ENCODE results near the gene CYRIA.
A peak's percentile ranks its signal among the peaks of the same experiment; 100 is the strongest.

Gene CYRIA

GRCh38 chr2:16661526-16661925 lies 4.1 kb downstream of the CYRIA start:
- Histone ChIP-seq H3K79me2 (ENCODE audit: insufficient read depth, low read length) (peaks cover 4% of the 10 kb centered on the region; the same call in 1 of the 2 replicates), H2AFZ (ENCODE audit: low read length) (no peak overlapping the region), H3K4me1 (ENCODE audit: insufficient read depth, low read length, severe bottlenecking) (peaks cover 91% of the 10 kb centered on the region), H3K9me2 (ENCODE audit: low read depth, low read length) (no peaks in the 10 kb centered on the region), H3F3A (ENCODE audit: insufficient read depth, low read length) (no peaks in the 10 kb centered on the region), H3K9me3 (ENCODE audit: low read length) (no peaks in the 10 kb centered on the region), H3K27me3 (ENCODE audit: insufficient read depth, low read length) (no peaks in the 10 kb centered on the region), H3K27ac (ENCODE audit: low read depth, low read length, poor library complexity, severe bottlenecking) (no peak overlapping the region), H4K20me1 (ENCODE audit: insufficient read depth, low read length) (no peaks in the 10 kb centered on the region), H3K4me2 (ENCODE audit: low read length) (peak overlapping the region; percentile 72; the same call in 1 of the 2 replicates), H3K9ac (ENCODE audit: low read length) (no peak overlapping the region), H3K4me3 (ENCODE audit: low read depth, low read length, poor library complexity, severe bottlenecking) (no peak overlapping the region), H3K36me3 (ENCODE audit: insufficient read depth, low read length) (no peaks in the 10 kb centered on the region)
- TF ChIP-seq, protein P1, sequence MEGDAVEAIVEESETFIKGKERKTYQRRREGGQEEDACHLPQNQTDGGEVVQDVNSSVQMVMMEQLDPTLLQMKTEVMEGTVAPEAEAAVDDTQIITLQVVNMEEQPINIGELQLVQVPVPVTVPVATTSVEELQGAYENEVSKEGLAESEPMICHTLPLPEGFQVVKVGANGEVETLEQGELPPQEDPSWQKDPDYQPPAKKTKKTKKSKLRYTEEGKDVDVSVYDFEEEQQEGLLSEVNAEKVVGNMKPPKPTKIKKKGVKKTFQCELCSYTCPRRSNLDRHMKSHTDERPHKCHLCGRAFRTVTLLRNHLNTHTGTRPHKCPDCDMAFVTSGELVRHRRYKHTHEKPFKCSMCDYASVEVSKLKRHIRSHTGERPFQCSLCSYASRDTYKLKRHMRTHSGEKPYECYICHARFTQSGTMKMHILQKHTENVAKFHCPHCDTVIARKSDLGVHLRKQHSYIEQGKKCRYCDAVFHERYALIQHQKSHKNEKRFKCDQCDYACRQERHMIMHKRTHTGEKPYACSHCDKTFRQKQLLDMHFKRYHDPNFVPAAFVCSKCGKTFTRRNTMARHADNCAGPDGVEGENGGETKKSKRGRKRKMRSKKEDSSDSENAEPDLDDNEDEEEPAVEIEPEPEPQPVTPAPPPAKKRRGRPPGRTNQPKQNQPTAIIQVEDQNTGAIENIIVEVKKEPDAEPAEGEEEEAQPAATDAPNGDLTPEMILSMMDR (IDR thresholded peaks at IDR 0.05; ENCODE audit: low read length), result no peak
- no peak for TF ChIP-seq EZH2 (IDR thresholded peaks at IDR 0.05; ENCODE audit: borderline replicate concordance, low read length)

DNA sequence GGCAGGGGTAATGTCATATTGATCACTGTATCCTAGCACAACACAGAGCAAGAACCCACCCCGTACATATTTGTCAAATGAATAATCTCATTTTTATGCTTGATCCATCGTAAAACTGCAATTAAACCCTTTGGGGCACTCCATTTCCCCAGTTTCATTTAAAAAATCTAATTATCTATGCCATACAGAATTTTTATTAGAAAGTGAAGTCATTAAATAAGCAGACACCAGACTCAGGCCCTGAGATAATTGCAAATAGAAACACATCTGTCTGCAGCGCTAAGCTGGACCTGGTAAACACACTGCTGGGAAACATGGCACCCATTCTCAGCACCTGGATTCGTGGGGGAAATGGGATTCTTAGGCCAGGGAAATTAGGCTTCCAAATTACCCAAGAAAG lies 5.1 kb downstream of the CYRIA start:
- Histone ChIP-seq H3K4me1 (ENCODE audit: insufficient read depth, low read length, severe bottlenecking) (peaks cover 93% of the 10 kb centered on the region), H3K27ac (ENCODE audit: low read depth, low read length, poor library complexity, severe bottlenecking) (no peak overlapping the region), H3K9me2 (ENCODE audit: low read depth, low read length) (no peaks in the 10 kb centered on the region), H3K36me3 (ENCODE audit: insufficient read depth, low read length) (no peaks in the 10 kb centered on the region), H4K20me1 (ENCODE audit: insufficient read depth, low read length) (no peaks in the 10 kb centered on the region), H3K79me2 (ENCODE audit: insufficient read depth, low read length) (peaks cover 4% of the 10 kb centered on the region; the same call in 1 of the 2 replicates), H3K27me3 (ENCODE audit: insufficient read depth, low read length) (no peaks in the 10 kb centered on the region), H3K9ac (ENCODE audit: low read length) (no peak overlapping the region), H3K4me2 (ENCODE audit: low read length) (no peak overlapping the region; the same call in 1 of the 2 replicates), H2AFZ (ENCODE audit: low read length) (no peak overlapping the region), H3F3A (ENCODE audit: insufficient read depth, low read length) (no peaks in the 10 kb centered on the region), H3K9me3 (ENCODE audit: low read length) (no peaks in the 10 kb centered on the region), H3K4me3 (ENCODE audit: low read depth, low read length, poor library complexity, severe bottlenecking) (no peak overlapping the region)
- TF ChIP-seq, protein P1 (IDR thresholded peaks at IDR 0.05; ENCODE audit: low read length), result no peak
- TF ChIP-seq EZH2 (IDR thresholded peaks at IDR 0.05; ENCODE audit: borderline replicate concordance, low read length), result no peak

DNA sequence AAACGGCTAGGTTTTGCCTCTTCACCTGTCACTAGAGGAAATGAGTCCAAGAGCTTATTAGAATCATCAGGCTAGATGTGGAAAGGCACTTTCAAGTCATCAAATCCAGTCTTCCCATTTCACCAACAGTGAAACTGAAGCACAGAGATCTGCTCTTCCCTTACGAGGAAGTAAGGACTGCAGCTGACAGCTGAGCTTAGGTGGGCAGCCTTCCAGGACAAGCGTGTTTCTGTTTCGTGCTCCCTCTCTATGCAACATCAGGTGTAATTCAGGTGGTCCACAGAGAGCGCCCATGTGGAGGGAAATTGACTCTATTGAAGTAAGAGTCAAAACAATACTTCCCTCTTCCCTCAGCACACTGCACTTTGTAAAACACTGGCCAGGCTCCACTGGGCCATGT lies 5.5 kb downstream of the CYRIA start:
- H3K4me2 ChIP-seq (ENCODE audit: low read length), result no peak overlapping the region; the same call in 1 of the 2 replicates
- H2AFZ ChIP-seq (ENCODE audit: low read length), result no peak overlapping the region
- TF ChIP-seq EZH2 (IDR thresholded peaks at IDR 0.05; ENCODE audit: borderline replicate concordance, low read length), result no peak
- TF ChIP-seq, protein P1 (IDR thresholded peaks at IDR 0.05; ENCODE audit: low read length), result no peak
- no peaks in the 10 kb centered on the region for H3K27me3 ChIP-seq (ENCODE audit: insufficient read depth, low read length)
- no peak overlapping the region for H3K4me3 ChIP-seq (ENCODE audit: low read depth, low read length, poor library complexity, severe bottlenecking)
- no peaks in the 10 kb centered on the region for H3K9me2 ChIP-seq (ENCODE audit: low read depth, low read length)
- no peaks in the 10 kb centered on the region for H3K36me3 ChIP-seq (ENCODE audit: insufficient read depth, low read length)
- no peaks in the 10 kb centered on the region for H3F3A ChIP-seq (ENCODE audit: insufficient read depth, low read length)
- no peak overlapping the region for H3K27ac ChIP-seq (ENCODE audit: low read depth, low read length, poor library complexity, severe bottlenecking)
- H3K79me2 ChIP-seq (ENCODE audit: insufficient read depth, low read length), result peaks cover 4% of the 10 kb centered on the region; the same call in 1 of the 2 replicates
- no peak overlapping the region for H3K9ac ChIP-seq (ENCODE audit: low read length)
- peaks cover 95% of the 10 kb centered on the region for H3K4me1 ChIP-seq (ENCODE audit: insufficient read depth, low read length, severe bottlenecking)
- no peaks in the 10 kb centered on the region for H3K9me3 ChIP-seq (ENCODE audit: low read length)
- no peaks in the 10 kb centered on the region for H4K20me1 ChIP-seq (ENCODE audit: insufficient read depth, low read length)
